NT2/D1 (cell line): ENCODE results near the gene OTOG.

Source experiments
- SUZ12 ChIP-seq: IDR thresholded peaks from 2 replicates; pipeline ENCODE4 v1.6.1; 2011; ENCODE audit not compliant: insufficient read length, insufficient read depth; ENCODE audit errors: extremely low read depth
- YY1 ChIP-seq: IDR thresholded peaks from 2 replicates; pipeline ENCODE4 v1.6.1; 2011; ENCODE audit not compliant: insufficient read length, insufficient read depth
- ZNF274 ChIP-seq: IDR thresholded peaks from 2 replicates; pipeline ENCODE4 v1.6.1; 2011; ENCODE audit warnings: mild to moderate bottlenecking, low read depth, low read length

DNA sequence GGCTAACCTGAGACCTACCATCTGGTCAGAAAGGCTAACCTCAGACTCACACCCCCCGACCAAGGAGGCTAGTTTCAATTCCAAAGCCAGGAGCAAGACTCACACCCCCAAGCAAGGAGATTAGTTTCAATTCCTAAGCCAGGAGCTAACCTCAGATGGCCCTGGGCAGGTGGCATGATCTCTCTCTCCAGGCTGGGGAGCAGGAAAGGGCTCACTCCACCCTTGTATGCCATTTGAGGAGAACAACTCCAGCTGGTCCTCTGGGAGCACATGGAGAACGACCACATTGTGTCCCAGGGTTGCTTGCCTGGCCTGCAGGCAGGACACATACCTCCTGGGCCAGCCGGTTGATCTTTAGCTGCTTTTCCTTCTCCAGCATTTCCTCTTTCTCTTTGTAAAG, 35.5 kb upstream of the OTOG start:
- TF ChIP-seq YY1 (no peak), ZNF274 (no peak), SUZ12 (no peak)
